Caco-2 (cell line): ENCODE results near the gene LTB4R. TPM values are rescaled to one million over a fixed set of nuclear protein-coding genes. Genes with fewer than 3 reads are reported as not detected.

Source experiments
- BruUV-seq: library from RNA; stranded (reverse); fragments of 400-500 nt; replicated peaks from 2 replicates; lab custom pipeline; 2021; lab: Mats Ljungman, UMichigan
- CTCF ChIA-PET: fragments of 300-600 bp; sonication (Branson Sonifier 250); formaldehyde crosslinking; loops from one replicate; lab custom pipeline; 2022; ENCODE audit warnings: antibody characterized with exemption; lab: Charles Lee
- POLR2A ChIA-PET: fragments of 300-600 bp; sonication (Branson Sonifier 250); formaldehyde crosslinking; loops from one replicate; lab custom pipeline; 2022; ENCODE audit warnings: antibody characterized with exemption; lab: Charles Lee
- DNase-seq, 2 experiments: peaks; one replicate each; pipeline versions ENCODE4 v3.0.0 to v3.0.0-alpha.2; 2020 to 2022
- H3K27me3 ChIP-seq: replicated peaks from 2 replicates; pipeline ENCODE4 v1.6.0; 2011; ENCODE audit warnings: low read length; ENCODE audit not compliant: control insufficient read depth, insufficient read depth
- H3K36me3 ChIP-seq: 2 replicates; pipeline ENCODE4 v1.5.1; 2011; ENCODE audit warnings: low read length; ENCODE audit not compliant: control insufficient read depth, insufficient read depth
- H3K4me1 ChIP-seq: fragments of 250-450 bp; sonication (Bioruptor Pico); 2 replicates; pipeline ENCODE4 v1.5.1; 2020; ENCODE audit warnings: mild to moderate bottlenecking
- H3K4me3 ChIP-seq: 2 replicates; pipeline ENCODE4 v1.5.1; 2011; ENCODE audit warnings: low read depth, mild to moderate bottlenecking, control low read depth, low read length
- H3K9me3 ChIP-seq: fragments of 250-450 bp; sonication (Bioruptor Pico); 2 replicates; pipeline ENCODE4 v1.5.1; 2020; ENCODE audit warnings: mild to moderate bottlenecking, moderate library complexity
- H3K27ac Mint-ChIP-seq: one replicate; pipeline ENCODE4 v1.8.0; 2022; ENCODE audit warnings: mixed read lengths; ENCODE audit not compliant: unreplicated experiment
- H3K27me3 Mint-ChIP-seq: one replicate; pipeline ENCODE4 v1.8.0; 2022; ENCODE audit warnings: mixed read lengths; ENCODE audit not compliant: insufficient read depth, unreplicated experiment
- H3K36me3 Mint-ChIP-seq: one replicate; pipeline ENCODE4 v1.8.0; 2022; ENCODE audit warnings: mild to moderate bottlenecking, mixed read lengths; ENCODE audit not compliant: insufficient read depth, unreplicated experiment
- H3K4me1 Mint-ChIP-seq: one replicate; pipeline ENCODE4 v1.8.0; 2022; ENCODE audit warnings: low read depth, mixed read lengths; ENCODE audit not compliant: unreplicated experiment
- H3K4me3 Mint-ChIP-seq: one replicate; pipeline ENCODE4 v1.8.0; 2022; ENCODE audit warnings: mild to moderate bottlenecking, moderate library complexity, mixed read lengths; ENCODE audit not compliant: unreplicated experiment
- H3K9me3 Mint-ChIP-seq: one replicate; pipeline ENCODE4 v1.8.0; 2022; ENCODE audit warnings: mixed read lengths; ENCODE audit not compliant: unreplicated experiment
- intact Hi-C: fragments of 100-400 bp; cut with micrococcal nuclease; formaldehyde crosslinking; loops from one replicate; pipeline ENCODE4 v1.10.0; 2022; ENCODE audit not compliant: unreplicated experiment
- total RNA-seq: library from RNA; stranded (reverse); gene quantifications from 2 replicates; pipeline ENCODE4 v1.2.3, GENCODE V29; 2022
- TF ChIP-seq, protein P1 (sequence below), 2 experiments: fragments of 200-600 bp in 1 of 2; IDR thresholded peaks; 1 replicate in 1 of 2; 2 replicates in 1 of 2; pipeline versions ENCODE4 v1.5.1 to v1.8.0; 2011 to 2022; ENCODE audit warnings: antibody characterized with exemption in 1 of 2, control low read depth in 1 of 2, inconsistent platforms in 1 of 2, low read depth in 1 of 2, low read length in 1 of 2, mild to moderate bottlenecking in 1 of 2, moderate library complexity in 1 of 2; ENCODE audit not compliant: insufficient read depth in 1 of 2, severe bottlenecking in 1 of 2, unreplicated experiment in 1 of 2

LTB4R gene
- total RNA-seq, 1 experiment from 2014 or later: 7.8 TPM

DNA sequence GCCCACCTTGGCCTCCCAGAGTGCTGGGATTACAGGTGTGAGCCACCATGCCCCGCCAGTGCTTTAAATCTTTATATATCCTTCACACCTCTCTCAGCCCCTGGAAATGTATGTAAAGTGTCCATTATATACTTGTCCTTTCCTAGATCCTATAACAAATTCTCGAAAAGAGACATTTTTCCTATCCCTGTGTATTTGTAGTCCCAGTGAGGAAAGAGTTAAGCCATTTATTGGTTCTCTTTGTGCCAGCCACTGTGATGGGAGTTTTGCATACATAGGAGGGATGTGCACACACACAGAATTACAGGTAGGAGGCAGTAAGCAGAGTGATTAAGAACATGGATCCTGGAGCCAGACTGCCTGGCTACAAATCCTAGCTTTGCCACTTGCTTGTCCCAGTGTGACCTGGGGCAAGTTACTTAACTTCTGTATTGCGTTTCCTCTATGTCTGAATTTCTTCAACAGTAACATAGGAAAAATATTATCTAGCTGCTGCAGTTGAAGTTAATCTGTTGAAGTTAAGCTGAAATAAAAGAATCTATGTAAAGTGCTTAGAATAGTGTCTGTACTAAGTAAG lies 37.8 kb upstream of the LTB4R start:
- TF ChIP-seq, protein P1, sequence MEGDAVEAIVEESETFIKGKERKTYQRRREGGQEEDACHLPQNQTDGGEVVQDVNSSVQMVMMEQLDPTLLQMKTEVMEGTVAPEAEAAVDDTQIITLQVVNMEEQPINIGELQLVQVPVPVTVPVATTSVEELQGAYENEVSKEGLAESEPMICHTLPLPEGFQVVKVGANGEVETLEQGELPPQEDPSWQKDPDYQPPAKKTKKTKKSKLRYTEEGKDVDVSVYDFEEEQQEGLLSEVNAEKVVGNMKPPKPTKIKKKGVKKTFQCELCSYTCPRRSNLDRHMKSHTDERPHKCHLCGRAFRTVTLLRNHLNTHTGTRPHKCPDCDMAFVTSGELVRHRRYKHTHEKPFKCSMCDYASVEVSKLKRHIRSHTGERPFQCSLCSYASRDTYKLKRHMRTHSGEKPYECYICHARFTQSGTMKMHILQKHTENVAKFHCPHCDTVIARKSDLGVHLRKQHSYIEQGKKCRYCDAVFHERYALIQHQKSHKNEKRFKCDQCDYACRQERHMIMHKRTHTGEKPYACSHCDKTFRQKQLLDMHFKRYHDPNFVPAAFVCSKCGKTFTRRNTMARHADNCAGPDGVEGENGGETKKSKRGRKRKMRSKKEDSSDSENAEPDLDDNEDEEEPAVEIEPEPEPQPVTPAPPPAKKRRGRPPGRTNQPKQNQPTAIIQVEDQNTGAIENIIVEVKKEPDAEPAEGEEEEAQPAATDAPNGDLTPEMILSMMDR (IDR thresholded peaks at IDR 0.05; ENCODE audit: insufficient read depth in 1 of 2, low read depth in 1 of 2, low read length in 1 of 2, severe bottlenecking in 1 of 2, unreplicated experiment in 1 of 2): no peak
- Mint-ChIP-seq H3K36me3 (no peaks in the 10 kb centered on the region), H3K4me1 (peaks cover 11% of the 10 kb centered on the region), H3K9me3 (no peaks in the 10 kb centered on the region), H3K27ac (no peak overlapping the region), H3K27me3 (no peaks in the 10 kb centered on the region), H3K4me3 (no peak overlapping the region)
- Histone ChIP-seq H3K9me3 (no peaks in the 10 kb centered on the region), H3K4me3 (no peak overlapping the region), H3K36me3 (no peaks in the 10 kb centered on the region), H3K27me3 (no peaks in the 10 kb centered on the region), H3K4me1 (peaks cover 5% of the 10 kb centered on the region)
- ChIA-PET CTCF (no interaction called here), POLR2A (no interaction called here)
- intact Hi-C loops: no loop called here
- no peak for DNase-seq
- BruUV-seq: no TSS peak

DNA sequence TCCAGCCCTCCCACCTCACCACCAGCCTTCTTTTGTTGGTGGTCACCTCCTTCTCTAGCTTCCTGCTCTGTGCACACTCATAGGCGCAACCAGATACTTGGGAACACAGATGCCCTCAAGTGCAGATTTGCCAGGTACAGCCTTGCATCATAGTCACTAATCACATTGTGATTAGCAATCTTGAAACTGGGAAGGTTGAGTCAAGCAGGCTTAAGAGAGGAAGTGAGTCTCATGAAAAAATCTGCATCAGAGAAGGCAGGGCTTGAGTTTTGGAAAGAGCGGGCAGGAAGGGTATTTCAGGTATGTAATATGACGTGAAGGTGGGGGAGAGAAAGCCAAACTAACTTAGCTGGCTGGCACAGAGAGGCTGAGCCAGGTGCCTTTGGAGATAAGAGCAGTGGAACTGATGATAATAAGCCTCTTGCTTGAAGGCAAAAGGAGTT lies 37.2 kb upstream of the LTB4R start:
- TF ChIP-seq, protein P1 (IDR thresholded peaks at IDR 0.05; ENCODE audit: insufficient read depth in 1 of 2, low read depth in 1 of 2, low read length in 1 of 2, severe bottlenecking in 1 of 2, unreplicated experiment in 1 of 2): no peak
- no peak overlapping the region for H3K4me3 Mint-ChIP-seq

DNA sequence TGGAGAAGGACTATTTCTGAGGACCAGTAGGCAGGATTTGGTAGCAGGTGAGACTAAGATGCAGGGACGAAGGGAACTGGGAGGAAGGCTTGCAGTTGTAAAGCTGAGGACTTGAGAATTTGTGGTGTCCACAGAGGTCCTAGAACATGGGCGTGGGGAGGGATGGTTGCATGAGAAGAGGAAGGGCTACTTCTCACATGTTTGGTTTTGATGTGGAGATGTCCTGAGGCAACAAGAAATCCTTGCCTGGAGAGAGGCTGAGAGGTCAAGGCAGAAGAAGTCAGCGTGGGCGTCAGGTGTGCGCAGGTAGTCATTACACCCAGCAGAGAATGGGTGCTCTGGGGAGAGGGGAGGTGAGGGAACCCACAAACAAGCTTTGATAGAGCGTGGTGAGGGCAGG lies 34.2 kb upstream of the LTB4R start:
- no peaks in the 10 kb centered on the region for H3K9me3 Mint-ChIP-seq
- no TSS peak for BruUV-seq
- H3K36me3 Mint-ChIP-seq: no peaks in the 10 kb centered on the region
- intact Hi-C loops: no loop called here
- Histone ChIP-seq H3K36me3 (no peaks in the 10 kb centered on the region), H3K4me3 (no peak overlapping the region), H3K27me3 (no peaks in the 10 kb centered on the region), H3K9me3 (no peaks in the 10 kb centered on the region), H3K4me1 (peaks cover 2% of the 10 kb centered on the region)
- ChIA-PET CTCF (no interaction called here), POLR2A (no interaction called here)
- TF ChIP-seq, protein P1 (IDR thresholded peaks at IDR 0.05; ENCODE audit: insufficient read depth in 1 of 2, low read depth in 1 of 2, low read length in 1 of 2, severe bottlenecking in 1 of 2, unreplicated experiment in 1 of 2): no peak
- H3K4me1 Mint-ChIP-seq: peaks cover 6% of the 10 kb centered on the region
- no peaks in the 10 kb centered on the region for H3K27me3 Mint-ChIP-seq
- no peak overlapping the region for H3K27ac Mint-ChIP-seq
- no peak overlapping the region for H3K4me3 Mint-ChIP-seq
- no peak for DNase-seq

More for the DNA sequence above, 37.2 kb upstream of the LTB4R start:
- ChIA-PET POLR2A (no interaction called here), CTCF (interaction anchor here (0.7 kb wide), 1 partner anchor 85 kb away, joined by 9 read pairs; no protein-coding TSS in a partner anchor)
- intact Hi-C loops: no loop called here
- no peaks in the 10 kb centered on the region for H3K9me3 ChIP-seq
- DNase-seq: no peak
- H3K27me3 ChIP-seq: no peaks in the 10 kb centered on the region
- no peaks in the 10 kb centered on the region for H3K36me3 Mint-ChIP-seq
- H3K4me1 ChIP-seq: peaks cover 5% of the 10 kb centered on the region
- no peaks in the 10 kb centered on the region for H3K36me3 ChIP-seq
- H3K9me3 Mint-ChIP-seq: no peaks in the 10 kb centered on the region
- no TSS peak for BruUV-seq
- peaks cover 11% of the 10 kb centered on the region for H3K4me1 Mint-ChIP-seq
- H3K27ac Mint-ChIP-seq: no peak overlapping the region
- H3K27me3 Mint-ChIP-seq: no peaks in the 10 kb centered on the region
- H3K4me3 ChIP-seq: no peak overlapping the region
